Measurements from ENCODE around the gene CCDC124. TPM values are rescaled to one million over a fixed set of nuclear protein-coding genes. Genes with fewer than 3 reads are reported as not detected.

Gene CCDC124
- total RNA-seq, 4 donors from 2014 or later = 36.9 to 93.5 (median 41.4) TPM

DNA sequence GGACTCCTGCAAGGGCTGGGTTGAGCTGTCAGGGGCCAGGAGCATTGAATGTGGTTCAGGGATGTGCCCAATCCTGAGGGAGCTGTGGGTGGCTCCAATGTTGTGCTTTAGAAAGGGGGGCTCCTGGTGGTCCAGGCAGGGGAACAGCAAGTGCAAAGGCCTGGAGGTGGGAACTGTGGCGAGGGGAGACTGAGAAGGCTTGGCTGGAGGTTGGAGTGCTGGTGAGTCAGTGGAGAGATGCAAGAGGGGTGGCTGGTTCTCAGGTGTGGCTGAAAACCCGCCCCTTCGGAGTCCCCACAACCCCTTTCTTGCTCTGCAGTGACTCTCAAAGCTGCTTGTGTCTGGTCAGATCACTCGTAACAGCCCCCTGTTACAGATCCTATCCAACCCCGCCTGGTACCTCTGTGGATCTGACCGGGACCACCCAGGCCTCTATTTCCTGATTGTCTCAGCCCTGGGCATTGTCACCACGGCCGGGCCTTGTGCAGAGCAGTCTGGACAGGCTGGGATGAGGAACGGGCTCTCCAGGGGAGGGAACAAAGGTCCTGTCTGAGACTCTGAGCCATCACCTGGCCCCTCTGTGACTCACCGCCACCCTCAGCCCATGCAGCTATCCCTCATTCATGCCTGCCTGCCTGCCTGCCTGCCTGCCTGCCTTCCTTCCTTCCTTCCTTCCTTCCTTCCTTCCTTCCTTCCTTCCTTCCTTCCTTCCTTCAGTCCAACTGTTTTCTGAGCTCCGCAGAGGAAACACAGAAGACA lies 32.7 kb downstream of the CCDC124 start:
- no peaks in the 10 kb centered on the region for H3K36me3 ChIP-seq
- in situ Hi-C loops (cut with MboI; ENCODE audit: low pct_ligation_motif_present in 1 of 4, low pct_unique_long_range_greater_than_20kb in 1 of 4, low sequenced_read_pairs in 3 of 4) (no loop called here), intact Hi-C loops (cut with DNase I; ENCODE audit: low total_unique reads) (no loop called here)
- H3K27me3 ChIP-seq = peaks cover 50% of the 10 kb centered on the region
- H3K27ac ChIP-seq = no peak overlapping the region
- no peaks in the 10 kb centered on the region for H3K9me3 ChIP-seq
- no peaks in the 10 kb centered on the region for H3K4me1 ChIP-seq
- TF ChIP-seq, protein P1, sequence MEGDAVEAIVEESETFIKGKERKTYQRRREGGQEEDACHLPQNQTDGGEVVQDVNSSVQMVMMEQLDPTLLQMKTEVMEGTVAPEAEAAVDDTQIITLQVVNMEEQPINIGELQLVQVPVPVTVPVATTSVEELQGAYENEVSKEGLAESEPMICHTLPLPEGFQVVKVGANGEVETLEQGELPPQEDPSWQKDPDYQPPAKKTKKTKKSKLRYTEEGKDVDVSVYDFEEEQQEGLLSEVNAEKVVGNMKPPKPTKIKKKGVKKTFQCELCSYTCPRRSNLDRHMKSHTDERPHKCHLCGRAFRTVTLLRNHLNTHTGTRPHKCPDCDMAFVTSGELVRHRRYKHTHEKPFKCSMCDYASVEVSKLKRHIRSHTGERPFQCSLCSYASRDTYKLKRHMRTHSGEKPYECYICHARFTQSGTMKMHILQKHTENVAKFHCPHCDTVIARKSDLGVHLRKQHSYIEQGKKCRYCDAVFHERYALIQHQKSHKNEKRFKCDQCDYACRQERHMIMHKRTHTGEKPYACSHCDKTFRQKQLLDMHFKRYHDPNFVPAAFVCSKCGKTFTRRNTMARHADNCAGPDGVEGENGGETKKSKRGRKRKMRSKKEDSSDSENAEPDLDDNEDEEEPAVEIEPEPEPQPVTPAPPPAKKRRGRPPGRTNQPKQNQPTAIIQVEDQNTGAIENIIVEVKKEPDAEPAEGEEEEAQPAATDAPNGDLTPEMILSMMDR (IDR thresholded peaks at IDR 0.05) = no peak
- TF ChIP-seq POLR2A (IDR thresholded peaks at IDR 0.05) = no peak
- TF ChIP-seq EP300 (IDR thresholded peaks at IDR 0.05; ENCODE audit: low read depth) = no peak
- no peak for TF ChIP-seq POLR2AphosphoS5 (IDR thresholded peaks at IDR 0.05)
- DNase-seq = no peak
- WGBS, 2 donors (ENCODE audit: low coverage in 1 of 2) = 67% methylated on average over 1 to 11 of the region's 11 CpGs
- no peak overlapping the region for H3K4me3 ChIP-seq

DNA sequence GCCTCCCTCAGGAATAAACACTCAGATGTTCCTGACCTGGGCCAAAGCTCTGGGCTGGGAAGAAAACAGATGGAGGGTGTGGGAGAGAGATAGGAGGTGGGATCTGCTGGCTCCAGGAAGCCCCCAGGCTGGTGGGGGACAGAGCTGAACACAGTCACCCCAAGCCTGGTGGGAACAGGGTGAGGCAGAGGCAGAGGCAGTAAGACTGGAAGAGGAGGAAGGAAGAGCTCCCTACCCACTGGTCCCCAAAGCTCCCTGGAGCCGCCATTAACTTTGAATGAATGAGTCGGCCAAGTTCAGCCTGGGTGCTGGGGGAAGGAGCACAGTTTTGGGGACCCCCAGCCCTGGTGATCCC lies 33.3 kb downstream of the CCDC124 start:
- in situ Hi-C loops (cut with MboI; ENCODE audit: low pct_ligation_motif_present in 1 of 4, low pct_unique_long_range_greater_than_20kb in 1 of 4, low sequenced_read_pairs in 3 of 4) (no loop called here), intact Hi-C loops (cut with DNase I; ENCODE audit: low total_unique reads) (no loop called here)
- H3K27me3 ChIP-seq = peaks cover 50% of the 10 kb centered on the region
- TF ChIP-seq POLR2A (IDR thresholded peaks at IDR 0.05) (no peak), EP300 (IDR thresholded peaks at IDR 0.05; ENCODE audit: low read depth) (no peak)
- TF ChIP-seq, protein P1 (IDR thresholded peaks at IDR 0.05) = no peak
- no peak for DNase-seq
- no peaks in the 10 kb centered on the region for H3K4me1 ChIP-seq
- no peak overlapping the region for H3K4me3 ChIP-seq
- H3K9me3 ChIP-seq = no peaks in the 10 kb centered on the region
- H3K36me3 ChIP-seq = no peaks in the 10 kb centered on the region
- 57% methylated on average over 2 of the region's 2 CpGs; no CpG with 5 or more reads in 1 of the 2 donors for WGBS, 2 donors (ENCODE audit: low coverage in 1 of 2)
- no peak overlapping the region for H3K27ac ChIP-seq

DNA sequence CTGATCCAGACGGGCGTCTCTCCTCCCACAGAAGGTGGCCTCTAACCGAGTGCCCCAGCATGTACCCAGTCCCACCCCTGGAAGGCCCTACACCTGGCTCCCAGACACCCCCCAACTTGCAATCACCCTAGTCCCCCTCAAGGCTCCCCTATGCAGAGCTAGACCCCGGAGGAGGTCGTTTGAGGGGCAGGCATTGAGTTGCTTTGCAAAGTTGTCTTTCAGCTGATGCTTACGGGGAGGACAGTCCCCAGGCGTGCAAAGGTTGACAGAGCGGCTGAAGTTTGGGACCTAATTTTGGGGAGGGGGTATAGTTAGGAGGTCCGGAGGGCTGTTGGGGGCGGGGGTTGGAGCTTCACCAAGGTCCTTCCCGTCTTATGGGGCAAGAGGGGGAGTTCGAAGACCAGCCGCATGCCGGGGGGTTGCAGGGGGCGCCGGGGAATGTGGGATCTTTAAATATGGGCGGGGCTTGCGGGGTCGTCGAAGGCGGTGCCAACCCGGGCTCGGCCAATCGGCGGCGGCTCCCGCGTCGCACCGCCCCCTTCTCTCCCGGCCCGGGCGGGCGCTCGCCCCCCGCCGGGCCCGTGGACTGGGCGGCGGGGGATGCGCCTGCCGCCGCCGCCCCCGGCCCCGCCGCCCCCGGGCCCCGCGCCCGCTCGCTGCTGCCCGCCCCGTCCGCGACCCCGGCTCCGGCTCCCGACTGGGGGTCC lies 33.9 kb downstream of the CCDC124 start, which contains the start of gene KCNN1:
Gene KCNN1, plus strand, starts transcription at position 558 of the 707 bp plus-strand sequence. CDS start 6,782 bp downstream, outside the sequence.
- peaks cover 50% of the 10 kb centered on the region for H3K27me3 ChIP-seq
- no peak for DNase-seq
- TF ChIP-seq POLR2A (IDR thresholded peaks at IDR 0.05) (no peak), POLR2AphosphoS5 (IDR thresholded peaks at IDR 0.05) (no peak), EP300 (IDR thresholded peaks at IDR 0.05; ENCODE audit: low read depth) (no peak)
- TF ChIP-seq, protein P1 (IDR thresholded peaks at IDR 0.05) = no peak
- H3K36me3 ChIP-seq = no peaks in the 10 kb centered on the region
- WGBS, 2 donors (ENCODE audit: low coverage in 1 of 2) = 12% methylated on average over 25 of the region's 59 CpGs; no CpG with 5 or more reads in 1 of the 2 donors
- in situ Hi-C loops (cut with MboI; ENCODE audit: low pct_ligation_motif_present in 1 of 4, low pct_unique_long_range_greater_than_20kb in 1 of 4, low sequenced_read_pairs in 3 of 4) = no loop called here
- no peaks in the 10 kb centered on the region for H3K9me3 ChIP-seq
- intact Hi-C loops (cut with DNase I; ENCODE audit: low total_unique reads) = no loop called here
- no peaks in the 10 kb centered on the region for H3K4me1 ChIP-seq
- H3K4me3 ChIP-seq = peak within 1 kb of the TSS in 1 of 4 donors; percentile 15
- no peak within 1 kb of the TSS for H3K27ac ChIP-seq

DNA sequence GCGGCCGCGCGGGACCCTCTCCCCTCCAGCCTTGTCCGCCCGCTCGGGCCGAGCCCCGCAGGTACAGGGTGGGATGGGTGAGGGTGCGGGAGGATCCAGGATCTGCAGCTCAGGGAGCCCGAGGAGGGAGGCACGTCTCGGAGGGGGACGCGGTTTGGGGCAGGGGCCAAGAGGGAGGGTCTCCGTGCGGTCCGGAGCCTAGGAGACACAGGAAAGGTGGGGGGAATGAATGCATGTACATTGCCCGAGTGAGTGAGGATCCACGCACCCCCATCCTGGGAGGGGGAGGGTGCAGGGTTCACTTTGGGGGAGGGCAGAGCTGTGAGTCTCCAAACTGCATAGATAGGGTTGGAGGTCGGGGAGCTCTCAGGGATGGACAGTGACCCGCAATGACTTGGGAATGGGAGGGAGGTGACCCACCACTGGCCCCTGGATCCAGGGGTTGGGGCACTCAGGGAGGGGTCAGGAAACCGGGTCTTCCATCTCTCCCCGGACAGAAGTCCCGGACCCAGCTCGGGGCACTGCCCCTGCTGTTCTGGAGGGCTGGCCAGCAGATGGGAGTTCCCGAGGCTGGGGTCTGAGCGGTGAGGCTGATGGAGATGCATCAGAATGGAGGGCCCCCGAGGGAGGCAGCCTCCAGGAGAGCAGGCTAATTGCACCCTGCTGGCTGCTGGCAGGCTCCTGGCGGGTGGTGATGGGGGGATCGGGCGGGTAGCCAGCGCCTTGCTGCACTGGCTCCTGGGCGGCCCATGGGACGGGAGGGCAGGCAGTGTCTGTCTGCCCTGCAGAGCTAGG lies 34.6 kb downstream of the CCDC124 start:
- H3K4me1 ChIP-seq = no peaks in the 10 kb centered on the region
- H3K27me3 ChIP-seq = peaks cover 50% of the 10 kb centered on the region
- intact Hi-C loops (cut with DNase I; ENCODE audit: low total_unique reads) (no loop called here), in situ Hi-C loops (cut with MboI; ENCODE audit: low pct_ligation_motif_present in 1 of 4, low pct_unique_long_range_greater_than_20kb in 1 of 4, low sequenced_read_pairs in 3 of 4) (no loop called here)
- peak overlapping the region in 1 of 4 donors; percentile 15 for H3K4me3 ChIP-seq
- WGBS, 2 donors (ENCODE audit: low coverage in 1 of 2) = 21% methylated on average over 26 of the region's 35 CpGs; no CpG with 5 or more reads in 1 of the 2 donors
- DNase-seq = no peak
- no peaks in the 10 kb centered on the region for H3K36me3 ChIP-seq
- TF ChIP-seq EP300 (IDR thresholded peaks at IDR 0.05; ENCODE audit: low read depth) (no peak), POLR2A (IDR thresholded peaks at IDR 0.05) (no peak), POLR2AphosphoS5 (IDR thresholded peaks at IDR 0.05) (no peak)
- TF ChIP-seq, protein P1 (IDR thresholded peaks at IDR 0.05) = no peak
- H3K27ac ChIP-seq = no peak overlapping the region
- H3K9me3 ChIP-seq = no peaks in the 10 kb centered on the region

All from transverse colon (tissue), 4 donors.